Inflammatory macrophage treated with lipopolysaccharide for 1 hour (primary cell): ENCODE results near the gene RDH13.
"Not testable (repeated sequence)": the region's sequence is repeated elsewhere in the genome, so short reads cannot be mapped to it uniquely, and the experiment has no call there.

Experiments used
- DNase-seq, 2 donors: peaks; one replicate each; pipeline ENCODE4 v3.0.0-alpha.2; 2020 to 2022

The RDH13 gene, protein sequence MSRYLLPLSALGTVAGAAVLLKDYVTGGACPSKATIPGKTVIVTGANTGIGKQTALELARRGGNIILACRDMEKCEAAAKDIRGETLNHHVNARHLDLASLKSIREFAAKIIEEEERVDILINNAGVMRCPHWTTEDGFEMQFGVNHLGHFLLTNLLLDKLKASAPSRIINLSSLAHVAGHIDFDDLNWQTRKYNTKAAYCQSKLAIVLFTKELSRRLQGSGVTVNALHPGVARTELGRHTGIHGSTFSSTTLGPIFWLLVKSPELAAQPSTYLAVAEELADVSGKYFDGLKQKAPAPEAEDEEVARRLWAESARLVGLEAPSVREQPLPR

DNA sequence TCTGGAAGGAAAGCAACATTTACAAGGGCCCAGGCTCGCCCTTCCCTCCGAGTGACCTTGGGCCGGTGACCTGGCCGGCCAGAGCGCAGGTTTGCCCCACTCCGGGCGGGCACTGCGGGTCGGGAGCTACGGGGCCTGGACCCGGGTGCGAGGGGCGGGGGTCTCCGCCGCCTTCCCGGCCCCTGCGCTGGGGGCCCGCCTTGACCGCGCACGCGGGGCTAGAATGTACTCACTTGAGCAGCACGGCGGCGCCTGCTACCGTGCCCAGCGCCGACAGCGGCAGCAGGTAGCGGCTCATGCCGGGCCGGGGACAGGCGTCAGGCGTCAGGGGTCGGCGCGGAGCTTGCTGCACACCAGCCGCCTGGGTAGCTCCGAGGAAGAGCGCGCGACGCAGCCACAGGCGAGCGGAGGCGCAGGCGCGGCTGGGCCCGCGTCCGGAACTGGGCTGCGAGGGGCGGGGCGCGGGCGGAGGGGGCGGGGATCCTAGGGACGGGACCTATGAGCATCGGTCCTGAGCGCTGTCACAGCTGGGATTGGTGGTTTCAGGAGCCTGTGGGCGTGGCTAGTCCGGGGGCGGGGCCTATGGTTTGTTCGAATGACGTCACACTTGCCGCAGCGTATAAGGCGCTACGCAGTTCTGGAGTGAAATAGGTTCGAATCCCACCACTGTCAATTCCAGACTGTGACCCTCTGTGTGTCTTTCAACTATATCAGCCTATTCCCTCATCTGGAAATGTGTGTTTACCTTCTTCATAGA lies at the start of gene RDH13:
TSS of gene RDH13 (minus strand) at position 414 of the 757 bp plus-strand sequence. CDS start at position 298, 116 bp downstream.
- DNase-seq: peak; percentile 94 to 99

DNA sequence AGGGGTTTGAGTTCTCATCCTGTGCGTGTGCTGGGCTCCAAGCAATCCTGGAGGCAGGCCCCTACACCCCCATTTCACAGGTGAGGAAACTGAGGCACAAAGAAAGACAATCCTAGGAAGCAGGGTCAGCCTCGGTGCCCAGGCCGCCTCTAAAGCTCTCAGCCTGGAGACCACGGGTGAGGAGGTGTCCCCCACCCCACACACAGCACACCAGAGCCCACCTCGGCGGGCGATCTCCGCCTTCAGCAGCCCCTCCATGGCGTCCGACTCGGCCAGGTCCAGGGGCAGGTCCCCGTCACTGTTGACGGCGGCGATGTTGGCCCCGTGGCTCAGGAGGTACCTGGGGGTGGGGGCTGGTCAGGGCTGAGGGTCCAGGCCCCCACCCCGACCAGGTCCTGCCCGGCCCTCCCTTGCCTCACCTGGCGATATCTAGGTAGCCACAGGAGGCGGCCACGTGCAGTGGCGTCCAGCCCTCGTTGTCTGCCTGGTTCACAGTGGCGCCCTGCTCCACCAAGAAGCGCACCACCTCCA lies 49.4 kb upstream of the RDH13 start:
- DNase-seq: no peak

DNA sequence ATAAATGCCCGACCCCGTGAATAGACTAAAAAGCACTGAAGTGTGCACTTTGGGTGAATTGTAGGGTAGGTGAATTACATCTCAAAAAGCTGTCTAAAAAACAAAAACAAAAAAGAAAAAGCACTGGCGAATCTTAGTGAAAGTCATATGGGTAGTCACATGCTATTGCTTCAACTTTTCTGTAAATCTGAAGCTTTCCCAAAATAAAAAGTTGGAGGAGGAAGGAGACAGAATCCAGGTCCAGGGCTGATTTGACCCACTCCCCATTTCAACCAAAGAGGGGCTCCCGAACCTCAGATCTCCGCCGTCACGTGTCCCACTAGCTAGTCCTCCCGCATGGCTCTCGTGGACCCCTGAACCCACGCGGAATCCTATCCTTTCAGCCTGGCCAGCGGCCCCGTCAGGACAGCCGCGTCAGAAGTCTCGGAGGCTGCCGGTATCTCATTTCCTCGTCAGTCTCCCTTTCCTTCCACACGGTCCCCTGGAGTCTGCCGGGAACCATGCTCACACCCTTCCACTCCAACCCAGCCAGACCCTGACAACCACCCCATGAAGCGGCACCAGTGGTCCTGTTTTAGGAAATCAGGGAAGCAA lies 48.4 kb upstream of the RDH13 start:
- DNase-seq: no peak

DNA sequence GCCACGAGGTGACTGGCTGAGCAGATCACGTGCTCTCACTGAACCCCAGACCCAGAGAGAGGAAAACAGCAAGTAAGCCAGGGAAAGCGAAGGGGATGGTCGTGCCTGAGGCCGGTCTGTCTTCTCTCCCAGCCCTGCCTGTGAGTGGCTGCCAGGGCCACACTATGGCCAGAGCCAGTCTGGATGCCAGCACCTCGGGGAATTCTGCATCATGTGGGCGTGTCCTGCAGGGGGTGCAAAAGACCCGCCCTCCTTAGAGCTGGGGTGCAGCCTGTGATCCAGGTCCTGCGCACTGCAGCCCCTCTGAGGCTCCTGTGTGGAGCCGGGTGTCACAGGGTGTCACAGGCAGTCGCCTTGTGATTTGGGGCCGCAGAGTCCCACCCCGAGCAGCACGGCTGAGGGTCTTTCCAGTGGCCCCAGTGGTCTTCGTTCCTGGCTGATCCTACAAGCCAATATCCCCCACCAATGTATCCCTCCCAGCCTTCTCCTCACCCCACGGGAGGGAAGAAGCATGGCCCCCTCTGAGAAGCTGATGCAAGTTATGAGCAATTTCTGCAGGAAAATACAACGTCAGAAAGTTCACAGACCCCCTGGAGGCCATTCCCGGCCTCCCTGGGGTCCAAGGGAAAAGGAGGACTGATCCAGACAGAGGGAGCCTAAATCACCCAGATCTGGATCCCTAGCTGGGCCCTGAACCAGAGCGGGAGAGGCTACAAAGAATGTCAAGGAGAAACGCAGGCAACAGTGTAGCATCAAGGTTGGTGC lies 46.8 kb upstream of the RDH13 start:
- no peak for DNase-seq

DNA sequence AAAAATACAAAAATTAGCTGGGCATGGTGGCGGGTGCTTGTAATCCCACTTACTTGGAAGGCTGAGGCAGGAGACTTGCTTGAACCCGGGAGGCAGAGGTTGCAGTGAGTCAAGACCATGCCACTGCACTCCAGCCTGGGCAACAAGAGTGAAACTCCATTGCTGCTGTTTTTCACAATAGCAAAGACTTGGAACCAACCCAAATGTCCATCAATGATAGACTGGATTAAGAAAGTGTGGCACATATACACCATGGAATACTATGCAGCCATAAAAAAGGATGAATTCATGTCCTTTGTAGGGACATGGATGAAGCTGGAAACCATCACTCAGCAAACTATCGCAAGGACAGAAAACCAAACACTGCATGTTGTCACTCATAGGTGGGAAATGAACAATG lies 44.3 kb upstream of the RDH13 start:
- DNase-seq: not testable (repeated sequence)

DNA sequence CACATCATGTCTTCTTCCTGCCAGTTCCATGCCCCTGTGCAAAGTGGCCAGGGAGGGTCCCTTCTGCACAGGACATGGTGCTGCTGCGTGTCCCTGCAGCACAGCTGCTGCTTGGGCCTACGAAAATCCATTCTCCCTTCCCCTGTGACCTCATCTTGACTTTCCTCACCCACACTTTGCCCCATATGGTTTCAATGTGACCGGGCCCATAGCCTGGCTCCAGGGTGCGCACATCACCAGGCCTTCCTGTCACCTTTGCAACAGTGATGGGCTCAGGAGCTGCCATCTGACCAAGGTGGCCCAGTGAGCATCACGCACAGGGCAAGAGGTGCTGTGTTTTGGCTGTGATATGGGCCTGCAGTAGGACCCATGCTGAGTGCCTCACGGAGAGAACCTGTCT lies 43.6 kb upstream of the RDH13 start:
- DNase-seq: no peak

DNA sequence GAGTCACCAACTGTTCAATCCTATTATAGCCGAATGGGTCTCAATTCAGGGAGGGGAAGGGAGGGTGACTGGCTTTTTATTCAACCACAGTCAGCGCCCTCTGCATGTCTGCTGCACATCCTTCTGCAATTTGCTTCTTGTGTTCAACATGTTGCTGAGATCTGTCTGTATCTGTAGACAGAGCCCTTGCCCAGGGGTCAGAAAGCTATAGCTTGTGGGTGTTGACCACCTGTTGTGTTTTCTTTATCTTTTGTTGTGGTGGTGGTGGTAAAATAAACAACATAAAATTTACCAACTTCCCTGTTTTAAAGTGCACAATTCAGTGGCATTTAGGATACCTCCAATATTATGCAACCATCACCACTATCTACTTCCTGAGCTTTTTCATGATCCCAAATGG lies 42.3 kb upstream of the RDH13 start:
- no peak for DNase-seq

DNA sequence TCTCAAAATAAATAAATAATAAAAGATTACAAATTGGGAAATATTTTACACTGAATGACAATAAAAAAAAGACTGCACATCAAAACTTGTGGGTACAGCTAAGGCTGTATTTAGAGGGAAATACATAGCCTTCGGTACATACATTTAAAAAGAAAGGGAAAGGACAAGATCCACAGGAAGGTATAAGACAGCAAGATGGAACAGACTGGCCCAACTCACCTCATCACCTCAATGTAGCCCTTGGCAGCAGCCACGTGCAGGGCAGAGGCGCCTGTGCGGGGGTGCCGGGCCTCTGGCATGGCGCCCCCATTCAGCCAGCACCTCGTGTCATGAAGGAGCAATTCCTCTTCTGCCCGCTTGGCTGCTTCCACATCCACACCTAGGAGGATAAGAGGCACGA lies 40.2 kb upstream of the RDH13 start:
- DNase-seq: no peak

DNA sequence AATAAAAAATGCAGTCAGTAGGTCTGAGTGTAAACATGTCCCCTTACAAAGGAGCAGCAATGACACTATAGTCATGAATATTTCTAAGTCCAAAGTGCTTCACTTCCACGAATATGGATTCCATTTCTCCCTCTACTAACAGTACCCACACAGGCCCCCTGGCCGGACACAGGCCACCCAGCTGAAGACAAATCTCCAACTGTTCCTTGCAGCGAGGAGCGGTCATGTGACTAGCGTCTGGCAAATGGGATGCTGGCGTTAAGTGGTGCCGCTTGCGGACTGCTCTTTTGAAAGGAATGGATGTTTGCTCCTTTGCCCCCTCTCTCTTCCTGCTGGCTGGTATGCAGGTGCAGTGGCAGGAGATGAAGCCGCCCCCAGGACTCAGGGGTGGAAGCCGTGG lies 38.3 kb upstream of the RDH13 start:
- DNase-seq: no peak

DNA sequence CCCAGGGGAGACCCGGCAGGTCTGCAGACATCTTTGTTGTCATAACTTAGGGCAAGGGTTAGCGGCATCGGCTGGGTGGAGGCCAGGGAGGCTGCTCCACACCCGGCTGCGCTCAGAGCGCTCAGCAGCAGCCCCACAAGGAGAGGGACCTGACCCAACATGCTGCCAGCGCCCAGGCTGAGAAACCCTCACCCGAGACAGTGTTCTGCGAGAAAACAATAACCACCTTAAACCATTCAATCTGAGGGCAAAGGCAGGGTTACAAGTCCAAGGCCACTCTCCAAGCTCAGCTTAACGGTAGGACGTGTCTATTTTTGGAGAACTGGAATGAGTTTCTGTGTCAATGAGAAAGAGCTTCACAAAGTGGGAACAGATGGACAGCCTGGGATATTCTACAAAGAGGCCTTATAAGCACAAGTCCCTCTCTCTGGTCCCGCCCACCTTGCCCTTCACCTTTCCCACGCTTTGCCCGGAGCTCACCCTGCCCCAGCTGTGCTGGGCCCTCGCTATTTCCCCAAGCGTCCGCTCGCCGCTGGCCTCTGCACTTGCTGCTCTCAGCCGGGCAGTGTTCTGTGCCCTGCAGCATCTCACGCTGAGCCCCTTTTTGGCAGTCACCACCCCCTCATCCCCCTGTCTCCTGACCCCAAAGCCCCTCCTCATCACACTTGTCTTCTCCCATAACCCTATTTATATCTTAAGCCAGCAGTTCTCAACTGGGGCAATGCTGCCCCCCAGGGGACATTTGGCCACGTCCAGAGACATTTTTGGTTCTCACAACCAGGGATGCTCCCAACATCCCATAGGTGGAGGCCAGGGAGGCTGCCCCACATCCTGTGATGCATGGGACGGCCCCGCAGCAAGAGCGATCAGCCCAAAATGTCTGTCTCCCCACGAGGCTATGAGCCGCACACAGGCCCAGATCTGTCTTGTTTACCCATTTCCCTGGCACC lies 36.9 kb upstream of the RDH13 start:
- peak in 1 of 2 donors; percentile 43 for DNase-seq

DNA sequence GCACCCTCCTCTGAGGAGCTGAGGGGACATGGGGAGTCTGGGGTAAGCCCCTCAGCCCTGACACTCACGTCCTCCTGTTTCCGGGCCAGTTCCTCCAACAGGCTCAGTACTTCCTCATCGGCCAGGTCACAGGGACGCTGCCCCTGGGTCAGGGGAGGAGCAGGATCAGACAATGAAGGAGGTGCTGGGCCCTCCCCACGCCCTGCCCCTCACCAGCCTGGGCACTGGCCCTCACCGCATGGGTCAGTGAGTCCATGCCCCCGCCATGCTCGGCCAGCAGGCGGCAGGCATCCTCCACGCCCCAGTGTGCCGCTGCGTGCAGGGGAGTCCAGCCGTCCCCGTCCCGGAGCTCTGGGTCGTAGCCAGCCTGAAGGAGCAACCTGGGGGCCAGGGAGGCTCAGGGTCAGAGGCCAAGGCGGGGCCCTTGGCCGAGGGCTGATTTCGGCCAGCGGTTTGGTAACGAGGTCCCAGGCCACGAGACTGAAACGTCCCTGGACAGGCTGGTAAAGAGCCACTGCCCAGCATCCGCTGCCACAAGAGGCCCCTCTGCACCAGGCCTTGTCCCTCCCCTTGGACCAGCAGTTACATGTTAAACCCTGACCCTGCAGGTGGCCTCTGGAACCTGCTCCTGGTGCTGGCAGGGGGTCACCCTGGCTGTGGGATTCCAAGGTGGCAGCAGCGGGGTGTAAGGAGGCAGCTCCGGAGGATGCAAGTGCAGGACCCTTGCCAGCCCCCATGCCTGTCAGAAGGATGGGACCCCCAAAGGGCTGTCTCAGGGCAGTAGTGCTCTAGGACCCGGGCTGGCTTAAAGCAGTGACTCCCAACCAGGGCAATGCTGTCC lies 36.0 kb upstream of the RDH13 start:
- DNase-seq: peak in 1 of 2 donors; percentile 60

DNA sequence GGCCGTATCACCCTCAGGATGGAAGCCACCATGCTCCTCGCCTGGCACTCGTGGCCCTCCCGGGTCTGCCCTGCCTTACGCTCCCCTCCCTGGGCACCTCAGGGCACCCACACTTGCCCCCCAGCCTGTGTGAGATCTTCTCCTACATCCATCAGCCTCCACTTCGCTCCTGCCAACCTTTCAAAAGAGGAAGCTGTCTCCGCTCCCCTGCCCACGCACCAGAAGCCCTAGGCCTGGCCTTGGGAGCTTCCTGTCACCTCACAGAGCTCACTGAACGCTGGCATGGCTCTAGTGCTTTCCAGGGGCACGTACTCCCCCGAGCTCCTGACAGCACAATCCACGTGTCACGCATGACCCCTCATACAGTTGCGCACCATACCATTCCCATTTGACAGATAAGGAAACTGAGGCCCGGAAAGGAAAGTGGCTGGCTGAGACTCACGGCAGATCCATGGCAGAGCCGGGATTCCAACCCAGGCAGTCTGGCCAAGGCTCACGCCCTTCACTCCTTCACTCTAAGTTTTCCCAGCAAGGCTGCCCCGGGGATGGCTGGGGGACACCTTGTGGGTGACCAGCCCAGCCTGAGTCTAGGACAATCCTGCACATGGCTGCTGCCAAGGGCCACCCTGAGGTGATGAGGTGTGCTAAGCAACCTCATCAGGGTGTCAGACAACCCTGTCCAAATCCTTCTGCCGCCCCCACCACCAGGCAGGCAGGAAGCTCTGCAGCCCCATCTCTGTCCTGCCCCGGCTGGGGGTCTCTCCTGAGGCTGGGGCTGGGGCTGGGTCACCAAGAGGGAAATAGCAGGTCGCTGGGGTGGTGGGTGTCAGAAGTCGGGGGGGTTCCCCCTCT lies 35.1 kb upstream of the RDH13 start:
- peak; percentile 89 to 90 for DNase-seq

DNA sequence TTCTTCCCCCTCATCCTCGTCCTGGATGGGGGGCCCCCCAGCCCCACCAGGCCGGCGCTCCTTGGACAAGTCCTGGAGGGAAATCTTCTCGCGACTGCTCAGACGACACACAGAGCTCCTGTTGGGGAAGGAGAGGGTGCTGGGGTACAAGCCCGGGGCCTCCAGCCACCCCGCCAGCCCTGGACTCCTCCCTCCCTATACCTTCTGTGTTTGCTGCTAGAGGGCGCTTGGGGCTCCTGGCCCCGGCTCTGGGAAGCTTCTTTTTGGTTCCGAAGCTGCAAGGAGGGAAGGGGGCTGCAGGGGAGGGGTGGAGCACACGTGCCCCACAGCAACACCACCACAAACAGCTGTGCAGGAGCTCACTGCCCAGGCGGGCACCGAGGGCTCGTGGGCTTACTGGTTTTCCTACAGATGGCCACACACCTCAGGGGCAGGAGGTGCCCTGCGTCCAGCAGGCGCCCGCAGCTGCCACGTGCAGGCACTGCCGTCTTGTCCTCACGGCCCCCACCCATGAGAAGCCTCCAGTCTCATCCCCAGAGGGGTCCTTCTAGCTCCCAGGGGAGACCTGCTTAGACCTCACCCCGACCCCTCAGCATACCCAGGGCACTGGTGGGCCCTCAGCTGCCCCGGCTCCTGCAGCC lies 33.2 kb upstream of the RDH13 start:
- no peak for DNase-seq

DNA sequence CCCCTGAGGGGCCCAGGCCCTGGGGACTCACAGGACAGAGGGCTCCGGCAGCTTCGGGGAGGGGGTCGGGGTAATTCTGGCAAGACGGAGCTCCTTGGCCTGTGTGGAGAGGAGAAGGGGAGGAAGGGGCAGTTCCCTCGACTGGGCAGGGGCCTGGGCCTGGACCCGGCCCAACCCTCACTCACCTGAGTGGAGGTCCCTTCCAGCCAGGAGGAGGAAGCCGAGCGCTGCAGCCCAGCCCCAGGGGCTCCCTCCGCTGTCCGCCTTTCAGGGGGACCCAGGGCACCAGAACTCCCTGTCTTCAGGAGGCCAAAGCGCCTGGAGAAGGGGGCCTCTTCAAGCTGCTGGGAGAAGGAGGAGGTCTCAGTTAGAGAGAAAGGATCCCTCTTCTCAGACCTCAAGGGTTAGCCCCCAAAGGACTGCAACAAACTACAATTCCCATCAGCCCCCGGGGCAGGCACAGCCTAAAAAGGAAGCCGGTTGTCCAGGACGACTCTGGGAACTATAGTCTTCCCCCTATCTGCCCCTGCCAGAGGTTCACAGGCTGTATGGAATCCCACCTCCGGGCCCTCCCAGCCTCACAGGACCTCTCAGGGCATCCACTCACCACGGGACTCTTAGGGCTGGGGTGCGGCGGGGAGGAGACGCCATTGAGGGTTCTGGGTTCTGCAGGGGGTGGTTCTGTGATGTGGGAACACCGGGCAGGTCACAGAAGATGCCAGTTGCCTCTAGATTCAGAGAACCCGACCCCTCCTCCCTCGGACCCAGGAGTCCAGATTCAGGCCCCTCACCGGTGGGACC lies 32.5 kb upstream of the RDH13 start:
- no peak for DNase-seq

DNA sequence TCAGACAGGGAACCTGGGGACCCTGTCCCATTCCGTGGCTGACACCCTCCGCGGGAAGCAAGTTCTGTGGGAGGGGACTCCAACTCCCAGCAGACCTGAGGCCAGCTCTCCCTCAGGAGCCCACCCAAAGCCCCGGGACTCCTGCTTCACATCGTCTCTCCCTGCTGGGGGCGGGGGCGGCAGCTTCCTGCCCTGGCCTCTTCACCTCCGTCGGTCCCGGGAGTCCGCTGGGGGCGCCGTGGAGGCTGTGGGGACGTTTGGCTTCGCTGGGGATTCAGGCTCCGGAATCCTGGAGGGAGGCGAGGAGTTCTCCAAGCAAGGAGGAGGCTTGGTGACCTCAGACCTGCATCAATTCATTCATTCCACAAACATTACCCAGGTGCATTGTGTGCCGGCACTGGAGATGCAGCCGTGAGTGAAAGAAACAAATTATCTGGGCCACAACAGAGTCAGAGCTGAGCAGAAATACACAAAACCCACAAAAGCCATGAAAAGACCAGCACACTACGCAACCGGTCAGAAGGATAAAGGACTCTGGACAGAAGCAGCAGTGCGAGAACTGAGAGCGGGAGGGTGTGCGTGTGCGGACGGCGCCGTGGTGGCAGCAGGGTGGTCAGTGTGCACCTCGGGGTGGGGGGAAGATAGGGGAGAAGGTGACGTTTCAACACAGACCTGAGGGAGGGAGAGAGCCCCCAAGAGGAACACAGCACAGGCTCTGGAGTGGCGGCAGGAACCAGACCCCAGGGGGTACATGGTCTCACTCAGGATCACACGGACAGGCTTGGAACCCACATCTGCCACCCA lies 31.7 kb upstream of the RDH13 start:
- no peak for DNase-seq

DNA sequence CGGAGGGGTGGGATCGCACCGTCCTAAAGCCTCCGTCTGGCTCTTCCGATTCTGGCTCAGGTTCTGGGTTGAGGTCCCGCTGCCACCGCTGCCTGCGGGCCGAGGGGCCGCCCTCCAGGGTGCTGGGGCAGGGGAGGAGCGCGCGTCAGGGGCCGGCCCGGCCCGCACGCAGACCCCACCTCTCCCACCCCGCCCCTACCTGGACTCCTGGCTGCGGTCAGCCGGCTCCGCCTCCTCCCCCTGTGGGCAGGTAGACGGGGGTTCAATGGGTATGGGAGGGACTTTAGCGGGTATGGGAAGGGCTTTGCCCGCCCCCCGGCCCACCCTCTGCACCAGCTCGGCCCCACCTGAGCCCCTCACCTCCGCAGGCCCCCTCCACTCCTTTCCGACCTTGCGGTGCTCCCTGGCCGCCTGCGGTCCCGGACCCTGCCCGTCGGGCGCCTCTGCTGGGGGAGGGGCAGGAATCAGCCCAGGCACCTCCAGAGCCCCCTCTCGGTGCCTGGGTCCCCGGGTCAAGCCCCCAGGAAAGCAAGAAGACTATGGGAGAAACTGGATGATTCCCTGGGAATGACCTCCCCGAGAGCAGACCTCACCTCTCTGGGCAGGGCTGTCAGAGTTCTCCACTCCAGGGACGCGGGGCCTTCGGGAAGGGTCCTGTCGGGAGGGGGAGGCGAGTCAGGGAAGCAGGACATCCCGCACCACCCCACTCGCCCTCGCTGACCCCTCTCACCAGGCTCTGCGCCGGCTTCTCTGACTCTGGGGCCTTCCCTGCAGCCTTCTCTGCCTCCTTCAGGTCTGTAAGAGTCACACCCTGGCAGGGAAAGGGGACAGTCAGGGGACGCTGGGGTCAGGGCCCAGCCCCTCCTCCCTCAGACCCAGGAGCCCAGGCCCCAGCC lies 29.7 kb upstream of the RDH13 start:
- DNase-seq: no peak
